ENCODE data around the gene TMPRSS9.

- TF ChIP-seq CTCF (IDR thresholded peaks at IDR 0.05; ENCODE audit: low read length) = no peak
- no peak for TF ChIP-seq EZH2 (IDR thresholded peaks at IDR 0.05; ENCODE audit: borderline replicate concordance, low read length)
Measured at GRCh38 chr19:2381148-2381820, 21.2 kb downstream of the TMPRSS9 start.
